H9 (cell line): ENCODE measurements around the gene ABHD16A. TPM values are rescaled to one million over a fixed set of nuclear protein-coding genes. Genes with fewer than 3 reads are reported as not detected.

ENCODE experiments used
- DNase-seq: peaks from one replicate; pipeline ENCODE4 v3.0.0-alpha.2; 2017
- H2AFZ ChIP-seq: one replicate; pipeline ENCODE4 v1.6.1; 2013; ENCODE audit warnings: mild to moderate bottlenecking, low read length, control low read depth, moderate library complexity
- H2AK5ac ChIP-seq: 2 replicates; pipeline ENCODE4 v1.6.1; 2013; ENCODE audit warnings: low read length, control low read depth, mixed read lengths; ENCODE audit not compliant: insufficient read length
- H2BK120ac ChIP-seq: one replicate; pipeline ENCODE4 v1.6.1; 2013; ENCODE audit warnings: low read depth, mild to moderate bottlenecking, low read length, control low read depth, inconsistent platforms; ENCODE audit not compliant: poor library complexity, severe bottlenecking
- H2BK12ac ChIP-seq: 2 replicates; pipeline ENCODE4 v1.6.1; 2013; ENCODE audit warnings: low read length, control low read depth, mixed read lengths, low read depth; ENCODE audit not compliant: insufficient read length
- H2BK15ac ChIP-seq: 2 replicates; pipeline ENCODE4 v1.6.1; 2013; ENCODE audit warnings: low read depth, low read length, control low read depth
- H2BK20ac ChIP-seq: one replicate; pipeline ENCODE4 v1.6.1; 2013; ENCODE audit warnings: low read depth, mild to moderate bottlenecking, low read length, control low read depth, inconsistent platforms; ENCODE audit not compliant: poor library complexity, severe bottlenecking
- H2BK5ac ChIP-seq: 2 replicates; pipeline ENCODE4 v1.6.1; 2013; ENCODE audit warnings: low read length, control low read depth, mixed read lengths; ENCODE audit not compliant: insufficient read length
- H3K14ac ChIP-seq: 2 replicates; pipeline ENCODE4 v1.6.1; 2013; ENCODE audit warnings: low read length, control low read depth; ENCODE audit not compliant: insufficient read depth
- H3K18ac ChIP-seq: 2 replicates; pipeline ENCODE4 v1.6.1; 2013; ENCODE audit warnings: low read depth, mild to moderate bottlenecking, mixed read lengths, low read length, control low read depth; ENCODE audit not compliant: insufficient read length
- H3K23ac ChIP-seq: 2 replicates; pipeline ENCODE4 v1.6.1; 2013; ENCODE audit warnings: low read length, control low read depth, mixed read lengths, low read depth; ENCODE audit not compliant: insufficient read length
- H3K23me2 ChIP-seq: 2 replicates; pipeline ENCODE4 v1.6.1; 2013; ENCODE audit warnings: low read depth, mild to moderate bottlenecking, mixed read lengths, low read length, control low read depth; ENCODE audit not compliant: insufficient read length, poor library complexity, severe bottlenecking
- H3K27ac ChIP-seq: 2 replicates; pipeline ENCODE4 v1.5.1; 2013; ENCODE audit warnings: low read length, control low read depth, mixed read lengths, low read depth; ENCODE audit not compliant: insufficient read length
- H3K27me3 ChIP-seq: 2 replicates; pipeline ENCODE4 v1.6.1; 2013; ENCODE audit warnings: low read length, control low read depth, inconsistent platforms; ENCODE audit not compliant: insufficient read depth
- H3K4ac ChIP-seq: 2 replicates; pipeline ENCODE4 v1.6.1; 2013; ENCODE audit warnings: low read depth, mild to moderate bottlenecking, control low read depth, inconsistent platforms, low read length, moderate library complexity
- H3K4me1 ChIP-seq: 2 replicates; pipeline ENCODE4 v1.6.1; 2013; ENCODE audit warnings: low read length, control low read depth, inconsistent platforms; ENCODE audit not compliant: insufficient read depth
- H3K4me2 ChIP-seq: 2 replicates; pipeline ENCODE4 v1.6.1; 2013; ENCODE audit warnings: low read length, control low read depth, mixed read lengths; ENCODE audit not compliant: insufficient read length, insufficient read depth
- H3K56ac ChIP-seq: 2 replicates; pipeline ENCODE4 v1.6.1; 2013; ENCODE audit warnings: low read depth, mild to moderate bottlenecking, mixed read lengths, low read length, control low read depth; ENCODE audit not compliant: insufficient read length
- H3K79me1 ChIP-seq: 2 replicates; pipeline ENCODE4 v1.6.1; 2013; ENCODE audit warnings: low read depth, mild to moderate bottlenecking, moderate library complexity, low read length, control low read depth, inconsistent platforms; ENCODE audit not compliant: insufficient read depth, poor library complexity, severe bottlenecking
- H3K79me2 ChIP-seq: 2 replicates; pipeline ENCODE4 v1.6.1; 2013; ENCODE audit warnings: low read length, control low read depth, inconsistent platforms; ENCODE audit not compliant: insufficient read depth
- H3K9ac ChIP-seq: 2 replicates; pipeline ENCODE4 v1.6.1; 2013; ENCODE audit warnings: low read length, control low read depth, mixed read lengths; ENCODE audit not compliant: insufficient read length; ENCODE audit errors: extremely low read depth
- H3K9me3 ChIP-seq: one replicate; pipeline ENCODE4 v1.6.1; 2013; ENCODE audit warnings: low read depth, low read length, inconsistent platforms; ENCODE audit not compliant: control insufficient read depth
- H3T11ph ChIP-seq: one replicate; pipeline ENCODE4 v1.6.1; 2013; ENCODE audit warnings: mild to moderate bottlenecking, low read length, control low read depth, inconsistent platforms
- H4K20me1 ChIP-seq: one replicate; pipeline ENCODE4 v1.6.1; 2013; ENCODE audit not compliant: control insufficient read depth, insufficient read length, insufficient read depth
- H4K5ac ChIP-seq: 2 replicates; pipeline ENCODE4 v1.6.1; 2013; ENCODE audit warnings: low read depth, mild to moderate bottlenecking, mixed read lengths, low read length, control low read depth; ENCODE audit not compliant: insufficient read length
- H4K8ac ChIP-seq: replicated peaks from 2 replicates; pipeline ENCODE4 v1.6.1; 2013; ENCODE audit warnings: low read length, control low read depth, mixed read lengths, low read depth; ENCODE audit not compliant: insufficient read length
- H4K91ac ChIP-seq: 2 replicates; pipeline ENCODE4 v1.6.1; 2013; ENCODE audit warnings: low read depth, mild to moderate bottlenecking, moderate library complexity, mixed read lengths, low read length, control low read depth; ENCODE audit not compliant: insufficient read length
- H3K27ac Mint-ChIP-seq, 3 experiments: 2 replicates in 2 of 3; 3 replicates in 1 of 3; pipeline ENCODE4 v1.8.0; 2020 to 2021; ENCODE audit warnings: mixed read lengths in 3 of 3, mild to moderate bottlenecking in 1 of 3, moderate library complexity in 1 of 3
- H3K27me3 Mint-ChIP-seq: 2 replicates; pipeline ENCODE4 v1.8.0; 2021; ENCODE audit warnings: low read depth, mild to moderate bottlenecking, moderate library complexity, mixed read lengths
- H3K36me3 Mint-ChIP-seq, 3 experiments: 2 replicates in 2 of 3; 3 replicates in 1 of 3; pipeline ENCODE4 v1.8.0; 2020 to 2021; ENCODE audit warnings: low read depth in 3 of 3, mixed read lengths in 3 of 3; ENCODE audit not compliant: insufficient read depth in 1 of 3
- H3K4me1 Mint-ChIP-seq, 2 experiments: 2 replicates each; pipeline ENCODE4 v1.8.0; 2020; ENCODE audit warnings: mixed read lengths in 2 of 2
- H3K4me3 Mint-ChIP-seq, 2 experiments: 2 replicates in 1 of 2; 3 replicates in 1 of 2; pipeline ENCODE4 v1.8.0; 2020 to 2021; ENCODE audit warnings: mild to moderate bottlenecking in 2 of 2, mixed read lengths in 2 of 2, moderate library complexity in 1 of 2
- H3K9me3 Mint-ChIP-seq, 2 experiments: 2 replicates in 1 of 2; 3 replicates in 1 of 2; pipeline ENCODE4 v1.8.0; 2020; ENCODE audit warnings: mild to moderate bottlenecking in 2 of 2, mixed read lengths in 2 of 2, moderate library complexity in 1 of 2
- WGBS: extraction: QIAGEN DNeasy Blood & Tissue Kit; methylation state at CpG from one replicate; pipeline ENCODE4 v1.1.7; 2013; ENCODE audit warnings: missing lambda C conversion rate, low lambda C conversion rate, mixed read lengths; ENCODE audit not compliant: insufficient read length; ENCODE audit errors: extremely low coverage; 5-methylcytosine and 5-hydroxymethylcytosine counted together
- total RNA-seq: library from RNA; stranded (reverse); gene quantifications from 2 replicates; pipeline ENCODE4 v1.2.1, GENCODE V29; 2021
- TF ChIP-seq, protein P1 (sequence below): fragments of 200-600 bp; sonication (generic); conservative IDR thresholded peaks from 3 replicates; pipeline ENCODE4 v1.8.0; 2021; ENCODE audit warnings: antibody characterized with exemption, mild to moderate bottlenecking

ABHD16A gene
- total RNA-seq, 1 experiment from 2014 or later, result 34.4 TPM

- H3K27ac ChIP-seq, result peak overlapping the region; percentile 87
- H2AFZ ChIP-seq, result no peak overlapping the region
- H3K56ac ChIP-seq, result no peak overlapping the region
- H3K14ac ChIP-seq, result peak overlapping the region; percentile 4
- H2BK120ac ChIP-seq, result no peak overlapping the region
- H3K36me3 Mint-ChIP-seq, result peaks cover 44 to 65% (median 56%) of the 10 kb centered on the region in 3 experiments
- no peaks in the 10 kb centered on the region for H4K20me1 ChIP-seq
- no peaks in the 10 kb centered on the region for H3K9me3 ChIP-seq
- no peak overlapping the region for H2BK20ac ChIP-seq
- no peak overlapping the region for H4K8ac ChIP-seq
- no peak overlapping the region for H3T11ph ChIP-seq
- H4K91ac ChIP-seq, result no peak overlapping the region
- no peak overlapping the region for H2BK15ac ChIP-seq
- H3K4me2 ChIP-seq, result peak overlapping the region; percentile 96
- no peak overlapping the region for H3K23ac ChIP-seq
- no peaks in the 10 kb centered on the region; the same call in 1 of the 2 replicates for H3K27me3 Mint-ChIP-seq
- no peaks in the 10 kb centered on the region for H3K9me3 Mint-ChIP-seq
- H3K27me3 ChIP-seq, result no peaks in the 10 kb centered on the region
- no peak overlapping the region for H2BK5ac ChIP-seq
- peak overlapping the region; percentile 89 for H3K9ac ChIP-seq
- H3K4me3 Mint-ChIP-seq, result peak overlapping the region; percentile 99
- peak overlapping the region; percentile 99 for H3K27ac Mint-ChIP-seq
- no peak overlapping the region for H4K5ac ChIP-seq
- H3K79me1 ChIP-seq, result peaks cover 16% of the 10 kb centered on the region
- peak overlapping the region; percentile 36 for H3K18ac ChIP-seq
- TF ChIP-seq, protein P1, sequence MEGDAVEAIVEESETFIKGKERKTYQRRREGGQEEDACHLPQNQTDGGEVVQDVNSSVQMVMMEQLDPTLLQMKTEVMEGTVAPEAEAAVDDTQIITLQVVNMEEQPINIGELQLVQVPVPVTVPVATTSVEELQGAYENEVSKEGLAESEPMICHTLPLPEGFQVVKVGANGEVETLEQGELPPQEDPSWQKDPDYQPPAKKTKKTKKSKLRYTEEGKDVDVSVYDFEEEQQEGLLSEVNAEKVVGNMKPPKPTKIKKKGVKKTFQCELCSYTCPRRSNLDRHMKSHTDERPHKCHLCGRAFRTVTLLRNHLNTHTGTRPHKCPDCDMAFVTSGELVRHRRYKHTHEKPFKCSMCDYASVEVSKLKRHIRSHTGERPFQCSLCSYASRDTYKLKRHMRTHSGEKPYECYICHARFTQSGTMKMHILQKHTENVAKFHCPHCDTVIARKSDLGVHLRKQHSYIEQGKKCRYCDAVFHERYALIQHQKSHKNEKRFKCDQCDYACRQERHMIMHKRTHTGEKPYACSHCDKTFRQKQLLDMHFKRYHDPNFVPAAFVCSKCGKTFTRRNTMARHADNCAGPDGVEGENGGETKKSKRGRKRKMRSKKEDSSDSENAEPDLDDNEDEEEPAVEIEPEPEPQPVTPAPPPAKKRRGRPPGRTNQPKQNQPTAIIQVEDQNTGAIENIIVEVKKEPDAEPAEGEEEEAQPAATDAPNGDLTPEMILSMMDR, result no peak
- peaks cover 8% of the 10 kb centered on the region; the same call in 1 of the 2 replicates for H3K79me2 ChIP-seq
- no peaks in the 10 kb centered on the region for H3K4me1 ChIP-seq
- no peak overlapping the region for H2BK12ac ChIP-seq
- H3K23me2 ChIP-seq, result peaks cover 26% of the 10 kb centered on the region
- H3K4me1 Mint-ChIP-seq, result peaks cover 34 to 45% of the 10 kb centered on the region in 2 experiments
- no CpG with 5 or more reads among the region's 17 CpGs for WGBS
- H2AK5ac ChIP-seq, result no peak overlapping the region
- no peak for DNase-seq
- H3K4ac ChIP-seq, result no peak overlapping the region
Observed at GRCh38 chr6:31663961-31664789, 38.9 kb downstream of the ABHD16A start.
